ENCODE results near the gene RRAGD.

Gene RRAGD

DNA sequence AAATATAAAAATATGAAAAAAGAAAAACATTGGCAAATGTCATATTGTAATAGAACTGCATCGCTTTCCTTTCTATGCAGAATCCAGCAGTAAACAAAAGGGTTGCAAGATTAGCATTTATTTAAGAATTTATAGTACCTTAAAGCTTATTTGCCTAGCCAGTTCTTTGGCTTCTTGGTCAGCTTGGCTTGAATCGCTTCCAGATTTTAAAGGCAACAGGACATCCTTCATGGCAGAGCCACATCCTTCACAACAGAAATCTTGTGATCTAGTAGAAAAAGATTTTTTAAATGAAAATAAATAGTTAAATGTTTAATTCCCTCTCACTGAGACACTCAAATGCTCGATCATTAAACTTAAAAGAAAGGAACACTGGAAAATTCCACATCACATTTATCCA, 76.9 kb downstream of the RRAGD start:
- TF ChIP-seq, protein P1, sequence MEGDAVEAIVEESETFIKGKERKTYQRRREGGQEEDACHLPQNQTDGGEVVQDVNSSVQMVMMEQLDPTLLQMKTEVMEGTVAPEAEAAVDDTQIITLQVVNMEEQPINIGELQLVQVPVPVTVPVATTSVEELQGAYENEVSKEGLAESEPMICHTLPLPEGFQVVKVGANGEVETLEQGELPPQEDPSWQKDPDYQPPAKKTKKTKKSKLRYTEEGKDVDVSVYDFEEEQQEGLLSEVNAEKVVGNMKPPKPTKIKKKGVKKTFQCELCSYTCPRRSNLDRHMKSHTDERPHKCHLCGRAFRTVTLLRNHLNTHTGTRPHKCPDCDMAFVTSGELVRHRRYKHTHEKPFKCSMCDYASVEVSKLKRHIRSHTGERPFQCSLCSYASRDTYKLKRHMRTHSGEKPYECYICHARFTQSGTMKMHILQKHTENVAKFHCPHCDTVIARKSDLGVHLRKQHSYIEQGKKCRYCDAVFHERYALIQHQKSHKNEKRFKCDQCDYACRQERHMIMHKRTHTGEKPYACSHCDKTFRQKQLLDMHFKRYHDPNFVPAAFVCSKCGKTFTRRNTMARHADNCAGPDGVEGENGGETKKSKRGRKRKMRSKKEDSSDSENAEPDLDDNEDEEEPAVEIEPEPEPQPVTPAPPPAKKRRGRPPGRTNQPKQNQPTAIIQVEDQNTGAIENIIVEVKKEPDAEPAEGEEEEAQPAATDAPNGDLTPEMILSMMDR (IDR thresholded peaks at IDR 0.05; ENCODE audit: extremely low read depth, missing control alignments) = no peak
- no peak for DNase-seq (ENCODE audit: low spot score)

DNA sequence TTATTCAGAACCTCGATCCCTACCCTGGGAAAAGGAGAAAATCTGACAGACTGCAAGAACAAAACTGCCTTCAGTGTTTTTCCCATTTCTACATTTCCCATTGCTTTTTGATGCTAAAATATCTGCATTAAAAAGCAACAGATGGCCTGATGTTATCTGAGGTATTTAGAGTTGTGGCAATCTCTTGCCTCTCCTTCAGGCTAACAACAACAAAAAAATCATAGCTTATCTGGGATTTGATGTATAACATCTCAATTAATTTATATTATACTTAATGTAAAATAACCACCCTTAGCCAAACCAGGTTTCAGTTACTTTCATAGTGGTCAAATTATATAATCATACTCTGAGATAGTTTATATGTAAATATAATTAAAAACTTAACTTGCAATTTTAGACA, 81.2 kb downstream of the RRAGD start:
- no peak for DNase-seq (ENCODE audit: low spot score)
- TF ChIP-seq, protein P1 (IDR thresholded peaks at IDR 0.05; ENCODE audit: extremely low read depth, missing control alignments) = no peak

DNA sequence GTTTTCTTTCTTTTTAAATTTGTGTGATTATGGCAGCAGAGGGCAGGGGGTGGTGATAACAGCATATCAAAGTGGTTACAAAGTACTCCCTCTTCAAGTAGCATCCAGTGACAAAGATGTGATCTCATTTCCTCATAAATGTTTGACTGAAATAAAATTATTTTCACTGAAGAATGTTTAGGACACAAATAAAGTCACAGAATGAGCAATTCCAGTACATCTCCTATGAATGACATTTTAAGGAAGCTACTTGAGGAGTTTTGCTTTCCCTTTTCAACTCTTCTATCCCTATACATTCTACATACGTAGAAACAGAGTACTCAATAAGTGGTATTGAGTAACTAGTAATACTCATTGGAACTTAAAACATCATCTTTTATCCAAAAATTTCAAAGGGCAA, 83.1 kb downstream of the RRAGD start:
- TF ChIP-seq, protein P1 (IDR thresholded peaks at IDR 0.05; ENCODE audit: extremely low read depth, missing control alignments) = no peak
- no peak for DNase-seq (ENCODE audit: low spot score)

DNA sequence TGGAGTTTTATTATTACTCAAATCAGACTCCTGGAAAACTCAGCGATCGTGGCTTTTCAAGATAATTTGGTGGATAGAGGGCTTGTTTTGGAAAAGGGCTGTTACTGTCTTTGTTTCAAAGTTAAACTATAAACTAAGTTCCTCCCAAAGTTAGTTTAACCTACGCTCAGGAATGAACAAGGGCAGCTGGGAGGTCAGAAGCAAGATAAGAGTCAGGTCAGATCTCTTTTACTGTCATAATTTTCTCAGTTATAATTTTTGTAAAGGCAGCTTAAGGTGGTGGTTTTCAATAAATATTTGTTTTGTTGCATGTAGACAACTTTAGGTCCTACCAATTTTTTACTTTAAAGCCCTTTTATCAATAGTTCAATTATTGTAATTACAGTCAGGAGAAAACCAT, 87.8 kb downstream of the RRAGD start:
- no peak for DNase-seq (ENCODE audit: low spot score)
- TF ChIP-seq, protein P1 (IDR thresholded peaks at IDR 0.05; ENCODE audit: extremely low read depth, missing control alignments) = no peak

DNA sequence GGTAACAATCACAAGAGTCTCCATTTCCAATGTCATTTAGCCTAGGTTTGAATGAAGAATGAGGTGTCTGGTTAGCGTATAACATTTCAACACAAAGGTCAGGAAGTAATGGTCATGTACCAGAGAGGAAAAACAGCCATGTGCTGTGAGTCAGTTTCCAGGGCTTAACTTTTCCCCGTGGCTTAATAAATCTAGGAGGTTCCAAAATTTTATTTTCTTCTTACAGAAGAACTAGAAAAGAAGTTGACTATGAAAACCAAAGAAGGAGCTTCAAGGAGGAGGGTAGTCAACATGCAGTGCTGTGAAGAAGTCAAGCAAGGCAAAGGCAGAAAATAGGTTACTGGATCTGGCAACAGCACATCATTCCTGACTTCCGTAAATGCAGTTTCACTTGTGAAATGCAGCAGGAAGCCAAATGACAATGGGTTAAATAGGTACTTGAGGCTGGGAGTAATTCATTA, 88.5 kb downstream of the RRAGD start:
- TF ChIP-seq, protein P1 (IDR thresholded peaks at IDR 0.05; ENCODE audit: extremely low read depth, missing control alignments) = no peak
- DNase-seq (ENCODE audit: low spot score) = no peak

DNA sequence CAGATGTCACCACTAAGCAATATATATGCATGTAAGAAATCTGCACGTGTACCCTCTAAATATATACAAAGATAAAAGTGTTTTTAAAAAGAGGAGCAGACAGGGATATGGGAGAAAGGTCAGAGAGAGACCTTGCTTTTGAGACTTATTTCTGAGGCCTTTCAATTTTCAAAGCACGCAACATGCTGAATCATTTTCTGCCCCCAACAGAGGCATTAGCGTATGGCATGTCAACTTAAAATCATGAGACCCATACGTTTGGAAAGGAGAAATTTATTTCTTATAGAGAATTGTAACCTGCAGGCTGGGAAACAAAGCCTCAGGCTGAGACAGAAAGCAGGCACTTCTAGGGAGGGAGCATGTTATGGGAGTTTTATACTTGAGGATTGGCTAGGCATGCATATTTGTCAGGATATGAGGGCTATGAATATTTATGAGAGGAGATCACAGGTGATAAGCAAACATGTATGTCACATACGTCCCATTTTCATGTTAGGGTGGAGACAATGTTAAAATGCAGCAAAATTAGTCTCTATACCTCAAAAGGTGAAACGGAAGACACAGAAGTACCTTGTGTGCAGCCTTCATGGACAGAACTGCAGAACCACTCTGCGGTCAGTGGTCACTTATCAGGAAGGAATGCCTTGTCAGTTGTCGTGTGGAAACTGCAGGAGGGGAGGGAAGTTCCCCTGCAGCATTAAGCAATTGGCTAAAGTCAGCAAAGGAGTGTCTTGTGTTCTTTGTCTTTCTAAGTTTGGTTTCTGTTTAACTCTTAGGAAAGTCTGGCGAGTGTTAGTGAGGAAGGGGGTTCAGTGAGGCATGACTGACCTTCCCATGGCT, 90.7 kb downstream of the RRAGD start:
- peak; percentile 17 for DNase-seq (ENCODE audit: low spot score)
- TF ChIP-seq, protein P1 (IDR thresholded peaks at IDR 0.05; ENCODE audit: extremely low read depth, missing control alignments) = no peak

DNA sequence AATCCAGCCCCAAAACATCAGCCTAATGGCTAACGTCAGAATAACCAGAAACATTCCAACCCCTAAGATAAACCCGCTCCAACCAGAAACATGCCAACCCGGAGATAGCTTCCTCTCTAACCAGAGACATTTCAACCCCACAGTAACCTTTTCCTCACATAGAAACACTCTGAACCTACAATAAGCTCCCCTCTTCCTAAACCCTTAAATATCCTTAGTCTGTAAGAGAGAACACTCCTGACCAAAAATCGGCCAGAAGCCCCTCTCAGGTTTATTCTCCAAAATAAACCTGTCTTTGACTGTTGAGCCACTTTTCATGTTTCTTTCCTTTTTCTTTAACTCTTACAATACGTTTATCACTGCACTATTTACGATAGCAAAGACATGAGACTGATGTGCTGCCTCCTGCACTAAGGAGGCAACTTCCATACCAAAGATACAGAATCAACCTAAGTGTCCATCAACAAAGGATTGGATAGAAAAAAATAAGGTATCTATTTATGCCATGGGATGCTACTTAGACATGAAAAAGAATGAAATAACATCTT, 92.0 kb downstream of the RRAGD start:
- no peak for DNase-seq (ENCODE audit: low spot score)
- TF ChIP-seq, protein P1 (IDR thresholded peaks at IDR 0.05; ENCODE audit: extremely low read depth, missing control alignments) = no peak
